Measurements from ENCODE around the gene DES. TPM values are rescaled to one million over a fixed set of nuclear protein-coding genes. Genes with fewer than 3 reads are reported as not detected.

DES gene
- total and polyA plus RNA-seq, 9 of the 15 experiments (the other 6 are each of a cell fraction or from before 2014, with no cell fraction given) = 2.5 to 58.9 (median 21.9) TPM

GRCh38 chr2:219419331-219420197, 1.4 kb downstream of the DES start (continued):
- TF ChIP-seq ETV1 (tag; conservative IDR thresholded peaks at IDR 0.05; ENCODE audit: low read depth) (0 out of 2 replicates have a peak, but pooled peaks have one; percentile 14), HDAC2 (IDR thresholded peaks at IDR 0.05) (no peak), ZBTB17 (CRISPR knock-in tag; IDR thresholded peaks at IDR 0.05) (no peak), RBM17 (IDR thresholded peaks at IDR 0.05; ENCODE audit: borderline replicate concordance, low read depth, low read length) (no peak), BRCA1 (IDR thresholded peaks at IDR 0.05) (no peak), BRCA1 (CRISPR knock-in tag; IDR thresholded peaks at IDR 0.05) (no peak), TAL1 (IDR thresholded peaks at IDR 0.05) (peak; percentile 34; the same call in 1 of the 2 replicates), NCOR1 (IDR thresholded peaks at IDR 0.05) (0 out of 2 replicates have a peak, but pooled peaks have one; percentile 48), EP300 (IDR thresholded peaks at IDR 0.05; ENCODE audit: low read length) (peak; percentile 5; the same call in 1 of the 2 replicates), CHD2 (IDR thresholded peaks at IDR 0.05; ENCODE audit: low read depth, low read length) (no peak), ZBTB43 (CRISPR knock-in tag; IDR thresholded peaks at IDR 0.05) (no peak), IRF9 (tag; IDR thresholded peaks at IDR 0.05) (no peak), SMARCA4 (IDR thresholded peaks at IDR 0.05) (no peak), TCF7 (IDR thresholded peaks at IDR 0.05; ENCODE audit: borderline replicate concordance) (no peak), ZMIZ1 (IDR thresholded peaks at IDR 0.05; ENCODE audit: low read depth in 2 of 2, low read length in 2 of 2) (no peak), ELK3 (CRISPR knock-in tag; IDR thresholded peaks at IDR 0.05) (no peak), XRCC5 (IDR thresholded peaks at IDR 0.05; ENCODE audit: low read depth, low read length) (no peak), FOXP4 (CRISPR knock-in tag; IDR thresholded peaks at IDR 0.05; ENCODE audit: borderline replicate concordance) (no peak), PHF8 (IDR thresholded peaks at IDR 0.05; ENCODE audit: borderline replicate concordance, low read length) (peak; percentile 30; the same call in 1 of the 2 replicates)

All from K562 (cell line).